ENCODE data around the gene ZBTB46. TPM values are rescaled to one million over a fixed set of nuclear protein-coding genes. Genes with fewer than 3 reads are reported as not detected.
A peak's percentile ranks its signal among the peaks of the same experiment; 100 is the strongest.

The ZBTB46 gene
- total RNA-seq, 1 experiment from 2014 or later, result 18.9 TPM

DNA sequence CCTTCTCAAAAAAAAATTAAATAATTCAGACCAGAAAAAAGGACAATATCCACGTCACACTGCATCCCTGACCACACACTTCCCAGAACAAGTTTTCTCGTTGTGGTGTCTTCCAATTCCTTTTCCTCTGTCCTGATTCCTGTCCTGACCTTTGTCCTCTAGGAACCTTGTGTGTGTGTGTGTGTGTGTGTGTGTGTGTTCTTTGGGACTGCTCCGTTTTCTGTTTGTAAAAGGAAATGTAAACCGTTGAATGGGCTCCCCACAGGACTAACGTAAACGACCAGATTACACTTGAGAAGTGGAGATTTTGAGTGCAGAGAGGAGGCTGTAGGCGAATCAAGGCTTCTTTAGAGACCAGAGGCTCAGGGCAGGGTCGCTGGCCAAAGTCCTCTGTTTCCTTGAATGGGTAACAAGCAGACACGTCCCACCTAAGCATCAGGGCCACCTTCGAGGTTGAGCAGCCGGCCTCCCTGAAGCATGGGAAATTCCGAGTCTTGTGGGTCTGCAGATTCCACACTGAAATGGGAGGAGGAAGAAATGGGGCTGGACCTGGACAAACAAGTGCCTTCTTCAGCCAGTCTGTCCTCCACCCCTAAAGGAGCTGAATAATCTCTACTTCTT is 7.3 kb downstream of the ZBTB46 start:
- ATAC-seq (no peak), DNase-seq (ENCODE audit: low spot score) (no peak)
- H3K27me3 Mint-ChIP-seq (ENCODE audit: low read depth), result peaks cover 8% of the 10 kb centered on the region
- no peak overlapping the region for H3K4me3 Mint-ChIP-seq
- ChIA-PET CTCF (interaction anchor here (0.6 to 0.8 kb wide), 2 partner anchors 24 to 48 kb away, joined by 4 read pairs; no protein-coding TSS in a partner anchor), POLR2A (no interaction called here)
- H3K36me3 Mint-ChIP-seq, result no peaks in the 10 kb centered on the region
- H3K27ac Mint-ChIP-seq, result no peak overlapping the region
- no peak for TF ChIP-seq TEAD4 (CRISPR knock-in tag; IDR thresholded peaks at IDR 0.05)
- TF ChIP-seq NFE2L1 (CRISPR knock-in tag; IDR thresholded peaks at IDR 0.05), result no peak
- TF ChIP-seq JUN (CRISPR knock-in tag; IDR thresholded peaks at IDR 0.05), result no peak
- TF ChIP-seq ZBTB21 (CRISPR knock-in tag; IDR thresholded peaks at IDR 0.05; ENCODE audit: borderline replicate concordance), result no peak
- TF ChIP-seq, protein P1, sequence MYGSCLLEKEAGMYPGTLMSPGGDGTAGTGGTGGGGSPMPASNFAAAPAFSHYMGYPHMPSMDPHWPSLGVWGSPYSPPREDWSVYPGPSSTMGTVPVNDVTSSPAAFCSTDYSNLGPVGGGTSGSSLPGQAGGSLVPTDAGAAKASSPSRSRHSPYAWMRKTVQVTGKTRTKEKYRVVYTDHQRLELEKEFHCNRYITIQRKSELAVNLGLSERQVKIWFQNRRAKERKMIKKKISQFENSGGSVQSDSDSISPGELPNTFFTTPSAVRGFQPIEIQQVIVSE (CRISPR knock-in tag; IDR thresholded peaks at IDR 0.05; ENCODE audit: borderline replicate concordance), result no peak
- no peaks in the 10 kb centered on the region for H3K9me3 Mint-ChIP-seq
- peaks cover 17% of the 10 kb centered on the region for H3K4me1 Mint-ChIP-seq

DNA sequence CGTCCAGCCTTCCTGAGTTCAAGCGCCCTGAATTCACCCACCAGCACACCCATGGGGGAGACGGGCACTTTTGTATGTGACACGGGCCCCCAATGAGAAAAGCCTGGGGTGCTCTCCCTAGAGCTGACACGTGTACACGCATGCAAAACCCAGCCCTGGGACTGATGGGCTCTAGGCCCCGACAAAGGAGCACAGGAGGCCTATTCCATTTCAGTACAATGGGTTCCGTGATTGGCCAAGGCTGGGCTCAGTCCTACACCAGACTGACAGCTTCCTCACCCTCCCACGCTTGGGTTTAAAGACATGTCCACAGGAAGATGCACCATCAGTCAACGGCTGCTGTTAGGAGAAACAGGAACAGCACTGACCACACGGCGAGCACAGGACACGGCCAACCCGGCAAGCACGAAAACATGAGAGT is 8.8 kb downstream of the ZBTB46 start:
- no peak overlapping the region; the same call in 1 of the 2 replicates for H3K27ac Mint-ChIP-seq
- DNase-seq (ENCODE audit: low spot score) (no peak), ATAC-seq (no peak)
- ChIA-PET POLR2A (no interaction called here), CTCF (interaction anchor here (2.8 kb wide), 1 partner anchor 47 kb away, joined by 11 read pairs; no protein-coding TSS in a partner anchor)
- H3K36me3 Mint-ChIP-seq, result no peaks in the 10 kb centered on the region
- no peak overlapping the region for H3K4me3 Mint-ChIP-seq
- H3K27me3 Mint-ChIP-seq (ENCODE audit: low read depth), result no peaks in the 10 kb centered on the region
- H3K4me1 Mint-ChIP-seq, result peaks cover 14% of the 10 kb centered on the region; the same call in 1 of the 2 replicates
- TF ChIP-seq, protein P2, sequence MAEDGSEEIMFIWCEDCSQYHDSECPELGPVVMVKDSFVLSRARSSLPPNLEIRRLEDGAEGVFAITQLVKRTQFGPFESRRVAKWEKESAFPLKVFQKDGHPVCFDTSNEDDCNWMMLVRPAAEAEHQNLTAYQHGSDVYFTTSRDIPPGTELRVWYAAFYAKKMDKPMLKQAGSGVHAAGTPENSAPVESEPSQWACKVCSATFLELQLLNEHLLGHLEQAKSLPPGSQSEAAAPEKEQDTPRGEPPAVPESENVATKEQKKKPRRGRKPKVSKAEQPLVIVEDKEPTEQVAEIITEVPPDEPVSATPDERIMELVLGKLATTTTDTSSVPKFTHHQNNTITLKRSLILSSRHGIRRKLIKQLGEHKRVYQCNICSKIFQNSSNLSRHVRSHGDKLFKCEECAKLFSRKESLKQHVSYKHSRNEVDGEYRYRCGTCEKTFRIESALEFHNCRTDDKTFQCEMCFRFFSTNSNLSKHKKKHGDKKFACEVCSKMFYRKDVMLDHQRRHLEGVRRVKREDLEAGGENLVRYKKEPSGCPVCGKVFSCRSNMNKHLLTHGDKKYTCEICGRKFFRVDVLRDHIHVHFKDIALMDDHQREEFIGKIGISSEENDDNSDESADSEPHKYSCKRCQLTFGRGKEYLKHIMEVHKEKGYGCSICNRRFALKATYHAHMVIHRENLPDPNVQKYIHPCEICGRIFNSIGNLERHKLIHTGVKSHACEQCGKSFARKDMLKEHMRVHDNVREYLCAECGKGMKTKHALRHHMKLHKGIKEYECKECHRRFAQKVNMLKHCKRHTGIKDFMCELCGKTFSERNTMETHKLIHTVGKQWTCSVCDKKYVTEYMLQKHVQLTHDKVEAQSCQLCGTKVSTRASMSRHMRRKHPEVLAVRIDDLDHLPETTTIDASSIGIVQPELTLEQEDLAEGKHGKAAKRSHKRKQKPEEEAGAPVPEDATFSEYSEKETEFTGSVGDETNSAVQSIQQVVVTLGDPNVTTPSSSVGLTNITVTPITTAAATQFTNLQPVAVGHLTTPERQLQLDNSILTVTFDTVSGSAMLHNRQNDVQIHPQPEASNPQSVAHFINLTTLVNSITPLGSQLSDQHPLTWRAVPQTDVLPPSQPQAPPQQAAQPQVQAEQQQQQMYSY (CRISPR knock-in tag; IDR thresholded peaks at IDR 0.05), result no peak
- no peaks in the 10 kb centered on the region for H3K9me3 Mint-ChIP-seq

DNA sequence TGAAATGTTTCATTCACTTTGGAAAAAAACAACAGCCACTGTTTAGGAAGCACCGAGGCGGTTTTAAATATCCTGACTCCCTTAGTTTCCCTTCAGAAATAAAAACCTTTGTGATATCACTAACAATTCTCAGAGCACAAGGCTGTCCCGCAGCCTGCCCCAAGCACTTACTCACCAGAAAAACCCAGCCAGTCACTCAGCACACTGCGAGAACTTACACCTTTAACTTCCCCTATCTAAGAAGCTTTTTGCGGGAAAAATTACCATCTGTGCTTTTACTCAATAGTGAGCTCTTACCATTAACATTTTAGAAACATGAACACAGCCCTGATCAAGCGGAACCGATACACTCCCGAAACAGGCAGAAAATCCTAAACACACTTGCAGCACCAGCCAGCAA is 9.3 kb downstream of the ZBTB46 start:
- Mint-ChIP-seq H3K27ac (peak overlapping the region; percentile 50), H3K36me3 (no peaks in the 10 kb centered on the region), H3K9me3 (no peaks in the 10 kb centered on the region), H3K4me3 (no peak overlapping the region), H3K4me1 (peaks cover 14% of the 10 kb centered on the region; the same call in 1 of the 2 replicates), H3K27me3 (ENCODE audit: low read depth) (no peaks in the 10 kb centered on the region)
- CTCF ChIA-PET, result interaction anchor here (2.8 kb wide), 1 partner anchor 46 kb away, joined by 11 read pairs; no protein-coding TSS in a partner anchor
- DNase-seq (ENCODE audit: low spot score), result no peak
- ATAC-seq, result no peak
- TF ChIP-seq, protein P3, sequence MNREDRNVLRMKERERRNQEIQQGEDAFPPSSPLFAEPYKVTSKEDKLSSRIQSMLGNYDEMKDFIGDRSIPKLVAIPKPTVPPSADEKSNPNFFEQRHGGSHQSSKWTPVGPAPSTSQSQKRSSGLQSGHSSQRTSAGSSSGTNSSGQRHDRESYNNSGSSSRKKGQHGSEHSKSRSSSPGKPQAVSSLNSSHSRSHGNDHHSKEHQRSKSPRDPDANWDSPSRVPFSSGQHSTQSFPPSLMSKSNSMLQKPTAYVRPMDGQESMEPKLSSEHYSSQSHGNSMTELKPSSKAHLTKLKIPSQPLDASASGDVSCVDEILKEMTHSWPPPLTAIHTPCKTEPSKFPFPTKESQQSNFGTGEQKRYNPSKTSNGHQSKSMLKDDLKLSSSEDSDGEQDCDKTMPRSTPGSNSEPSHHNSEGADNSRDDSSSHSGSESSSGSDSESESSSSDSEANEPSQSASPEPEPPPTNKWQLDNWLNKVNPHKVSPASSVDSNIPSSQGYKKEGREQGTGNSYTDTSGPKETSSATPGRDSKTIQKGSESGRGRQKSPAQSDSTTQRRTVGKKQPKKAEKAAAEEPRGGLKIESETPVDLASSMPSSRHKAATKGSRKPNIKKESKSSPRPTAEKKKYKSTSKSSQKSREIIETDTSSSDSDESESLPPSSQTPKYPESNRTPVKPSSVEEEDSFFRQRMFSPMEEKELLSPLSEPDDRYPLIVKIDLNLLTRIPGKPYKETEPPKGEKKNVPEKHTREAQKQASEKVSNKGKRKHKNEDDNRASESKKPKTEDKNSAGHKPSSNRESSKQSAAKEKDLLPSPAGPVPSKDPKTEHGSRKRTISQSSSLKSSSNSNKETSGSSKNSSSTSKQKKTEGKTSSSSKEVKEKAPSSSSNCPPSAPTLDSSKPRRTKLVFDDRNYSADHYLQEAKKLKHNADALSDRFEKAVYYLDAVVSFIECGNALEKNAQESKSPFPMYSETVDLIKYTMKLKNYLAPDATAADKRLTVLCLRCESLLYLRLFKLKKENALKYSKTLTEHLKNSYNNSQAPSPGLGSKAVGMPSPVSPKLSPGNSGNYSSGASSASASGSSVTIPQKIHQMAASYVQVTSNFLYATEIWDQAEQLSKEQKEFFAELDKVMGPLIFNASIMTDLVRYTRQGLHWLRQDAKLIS (CRISPR knock-in tag; IDR thresholded peaks at IDR 0.05; ENCODE audit: borderline replicate concordance), result no peak
- TF ChIP-seq ZNF219 (CRISPR knock-in tag; IDR thresholded peaks at IDR 0.05; ENCODE audit: borderline replicate concordance) (no peak), NFYB (CRISPR knock-in tag; conservative IDR thresholded peaks at IDR 0.05; ENCODE audit: low read depth) (no peak)
- TF ChIP-seq, protein P4, sequence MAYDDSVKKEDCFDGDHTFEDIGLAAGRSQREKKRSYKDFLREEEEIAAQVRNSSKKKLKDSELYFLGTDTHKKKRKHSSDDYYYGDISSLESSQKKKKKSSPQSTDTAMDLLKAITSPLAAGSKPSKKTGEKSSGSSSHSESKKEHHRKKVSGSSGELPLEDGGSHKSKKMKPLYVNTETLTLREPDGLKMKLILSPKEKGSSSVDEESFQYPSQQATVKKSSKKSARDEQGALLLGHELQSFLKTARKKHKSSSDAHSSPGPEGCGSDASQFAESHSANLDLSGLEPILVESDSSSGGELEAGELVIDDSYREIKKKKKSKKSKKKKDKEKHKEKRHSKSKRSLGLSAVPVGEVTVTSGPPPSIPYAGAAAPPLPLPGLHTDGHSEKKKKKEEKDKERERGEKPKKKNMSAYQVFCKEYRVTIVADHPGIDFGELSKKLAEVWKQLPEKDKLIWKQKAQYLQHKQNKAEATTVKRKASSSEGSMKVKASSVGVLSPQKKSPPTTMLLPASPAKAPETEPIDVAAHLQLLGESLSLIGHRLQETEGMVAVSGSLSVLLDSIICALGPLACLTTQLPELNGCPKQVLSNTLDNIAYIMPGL (CRISPR knock-in tag; IDR thresholded peaks at IDR 0.05), result no peak
- POLR2A ChIA-PET, result no interaction called here
